ENCODE measurements around the gene NAA35. TPM values are rescaled to one million over a fixed set of nuclear protein-coding genes. Genes with fewer than 3 reads are reported as not detected.

NAA35 gene
- 25.8 and 31.6 TPM in 2 replicates for total RNA-seq (2014; rRNA removed; shearing (Covaris generic))
- 24.4 and 29.2 TPM in 2 replicates for polyA plus RNA-seq (2016; fragmentation: Nextera tagmentation; extraction: Ambion mirVana)
- long read RNA-seq, partial matches to known transcripts = 13 of 27 reads
- long read RNA-seq, other reads (novel, unspliced or antisense) = 14 of 27 reads

- peak within 1 kb of the TSS; percentile 87 for H3K4me2 ChIP-seq
- H3F3A ChIP-seq (replicated peaks; ENCODE audit: low read depth) = no peaks in the 10 kb centered on the region; the same call in 1 of the 2 replicates
- peaks cover 3% of the 10 kb centered on the region; the same call in 2 of the 3 replicates for H3K36me3 Mint-ChIP-seq (ENCODE audit: low read depth)
- no peaks in the 10 kb centered on the region for H3K27me3 ChIP-seq (ENCODE audit: insufficient read depth)
- no peaks in the 10 kb centered on the region for H3K9me2 ChIP-seq (ENCODE audit: insufficient read depth)
- H3K36me3 ChIP-seq (ENCODE audit: insufficient read depth) = peaks cover 23% of the 10 kb centered on the region; the same call in 1 of the 2 replicates
- H3K4me1 ChIP-seq (ENCODE audit: insufficient read depth) = peaks cover 7% of the 10 kb centered on the region; the same call in 1 of the 2 replicates
- H3K4me3 Mint-ChIP-seq = no peak within 1 kb of the TSS; the same call in 2 of the 3 replicates
- ATAC-seq (peak; percentile 88), DNase-seq (ENCODE audit: low spot score) (peak; percentile 99)
- peak within 1 kb of the TSS; percentile 93 for H3K4me3 ChIP-seq
- peaks cover 3% of the 10 kb centered on the region; the same call in 1 of the 3 replicates for H3K4me1 Mint-ChIP-seq
- H3K27me3 Mint-ChIP-seq (ENCODE audit: insufficient read depth, low read depth, poor library complexity) = peaks cover 2% of the 10 kb centered on the region
- H3K27ac ChIP-seq (ENCODE audit: low read depth) = peak within 1 kb of the TSS; percentile 88
- 0 out of 2 replicates have a peak, but pooled peaks cover 15% of the 10 kb centered on the region for H4K20me1 ChIP-seq (replicated peaks; ENCODE audit: insufficient read depth)
- H3K79me2 ChIP-seq (replicated peaks; ENCODE audit: insufficient read depth) = peaks cover 46% of the 10 kb centered on the region
- peak within 1 kb of the TSS; percentile 75; the same call in 1 of the 2 replicates for H2AFZ ChIP-seq
- H3K27ac Mint-ChIP-seq = peak within 1 kb of the TSS; percentile 92
- peak; percentile 38 for TF ChIP-seq ETS1 (IDR thresholded peaks at IDR 0.05)
- TF ChIP-seq REST (IDR thresholded peaks at IDR 0.05; ENCODE audit: unreplicated experiment) = no peak
- no peak for TF ChIP-seq ZNF462 (CRISPR knock-in tag; IDR thresholded peaks at IDR 0.05)
- TF ChIP-seq POLR2AphosphoS5 (IDR thresholded peaks at IDR 0.05; ENCODE audit: low read depth) = peak; percentile 91
- no peak for TF ChIP-seq JUNB (IDR thresholded peaks at IDR 0.05; ENCODE audit: unreplicated experiment)
- TF ChIP-seq CTCF (conservative IDR thresholded peaks at IDR 0.05; ENCODE audit: low read depth in 2 of 2) = no peak
- peak; percentile 30 for TF ChIP-seq CREB1 (CRISPR knock-in tag; IDR thresholded peaks at IDR 0.05; ENCODE audit: low read depth)
- TF ChIP-seq ZNF114 (CRISPR knock-in tag; IDR thresholded peaks at IDR 0.05) = no peak
- no peak for TF ChIP-seq STAT1 (IDR thresholded peaks at IDR 0.05; ENCODE audit: unreplicated experiment)
- TF ChIP-seq EZH2phosphoT487 (IDR thresholded peaks at IDR 0.05; ENCODE audit: unreplicated experiment) = no peak
- TF ChIP-seq NANOG (IDR thresholded peaks at IDR 0.05; ENCODE audit: borderline replicate concordance) = no peak
- TF ChIP-seq ZNF331 (CRISPR knock-in tag; IDR thresholded peaks at IDR 0.05; ENCODE audit: low read depth) = no peak
- TF ChIP-seq EZH2 (IDR thresholded peaks at IDR 0.05; ENCODE audit: low read depth, unreplicated experiment) = no peak
- H3K9me3 Mint-ChIP-seq = peaks cover 3% of the 10 kb centered on the region; the same call in 1 of the 3 replicates
Observed at GRCh38 chr9:85940832-85941621, at the start of gene NAA35. TSS of gene NAA35 (plus strand) at chr9:85941146. CDS start at chr9:85942160, 1,014 bp downstream.

Measured in GM23338 (cell line).